DOHH2 (cell line): Measurements from ENCODE around the gene PIGQ.

Source experiments
- EZH2phosphoT487 ChIP-seq: fragments of 200-600 bp; sonication (generic); IDR thresholded peaks from 2 replicates; pipeline ENCODE4 v1.6.1; 2017; ENCODE audit warnings: borderline replicate concordance, mild to moderate bottlenecking, antibody characterized with exemption, low read length, moderate library complexity, mixed read lengths
- TF ChIP-seq, protein P1 (sequence below): fragments of 200-600 bp; sonication (generic); IDR thresholded peaks from one replicate; pipeline ENCODE4 v1.5.1; 2014; ENCODE audit warnings: antibody characterized with exemption, mild to moderate bottlenecking, low read depth, low read length; ENCODE audit not compliant: poor library complexity, severe bottlenecking

DNA sequence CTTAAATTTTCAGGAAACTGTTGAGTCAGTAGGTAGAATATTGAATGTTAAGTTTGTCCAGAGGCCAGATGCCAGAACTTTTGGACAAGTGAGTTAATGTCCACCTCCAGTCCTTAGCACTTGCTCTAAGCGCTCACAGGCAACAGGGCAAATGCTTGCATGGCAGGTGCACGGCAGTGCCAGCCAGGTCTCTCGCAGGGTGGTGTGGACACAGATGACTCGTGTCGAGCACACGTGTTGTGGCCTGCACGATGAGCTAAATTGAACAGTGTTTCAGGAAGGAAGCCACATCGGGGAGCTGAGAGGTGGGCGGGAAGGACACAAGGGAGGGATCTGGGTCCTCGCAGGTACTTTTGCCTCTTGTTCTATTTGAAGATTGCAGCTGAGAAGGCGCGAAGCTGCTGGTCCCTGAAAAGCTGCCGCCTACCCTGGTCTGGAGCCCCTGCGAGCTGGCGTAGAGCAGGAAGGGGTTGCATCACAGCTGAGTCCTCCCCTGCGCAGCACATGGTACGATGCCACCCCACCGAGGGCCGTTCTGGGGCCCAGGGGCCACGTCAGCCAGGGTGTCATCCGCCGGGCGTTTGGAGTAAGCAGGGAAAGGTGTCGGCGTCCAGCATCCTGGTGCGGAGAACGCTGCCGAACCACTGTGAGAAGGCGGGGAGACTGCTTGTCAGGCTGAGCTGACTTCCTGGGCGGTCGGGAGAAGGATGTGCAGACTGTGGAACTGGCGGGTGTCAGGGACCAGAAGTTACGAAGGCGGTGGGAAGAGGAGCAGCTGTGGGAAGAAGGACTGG lies 26.4 kb downstream of the PIGQ start:
- TF ChIP-seq, protein P1, sequence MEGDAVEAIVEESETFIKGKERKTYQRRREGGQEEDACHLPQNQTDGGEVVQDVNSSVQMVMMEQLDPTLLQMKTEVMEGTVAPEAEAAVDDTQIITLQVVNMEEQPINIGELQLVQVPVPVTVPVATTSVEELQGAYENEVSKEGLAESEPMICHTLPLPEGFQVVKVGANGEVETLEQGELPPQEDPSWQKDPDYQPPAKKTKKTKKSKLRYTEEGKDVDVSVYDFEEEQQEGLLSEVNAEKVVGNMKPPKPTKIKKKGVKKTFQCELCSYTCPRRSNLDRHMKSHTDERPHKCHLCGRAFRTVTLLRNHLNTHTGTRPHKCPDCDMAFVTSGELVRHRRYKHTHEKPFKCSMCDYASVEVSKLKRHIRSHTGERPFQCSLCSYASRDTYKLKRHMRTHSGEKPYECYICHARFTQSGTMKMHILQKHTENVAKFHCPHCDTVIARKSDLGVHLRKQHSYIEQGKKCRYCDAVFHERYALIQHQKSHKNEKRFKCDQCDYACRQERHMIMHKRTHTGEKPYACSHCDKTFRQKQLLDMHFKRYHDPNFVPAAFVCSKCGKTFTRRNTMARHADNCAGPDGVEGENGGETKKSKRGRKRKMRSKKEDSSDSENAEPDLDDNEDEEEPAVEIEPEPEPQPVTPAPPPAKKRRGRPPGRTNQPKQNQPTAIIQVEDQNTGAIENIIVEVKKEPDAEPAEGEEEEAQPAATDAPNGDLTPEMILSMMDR: no peak
- no peak for TF ChIP-seq EZH2phosphoT487
